Body of pancreas (tissue), 4 donors: Measurements from ENCODE around the gene STK39.

Experiments used
- CTCF ChIP-seq, 7 experiments: fragments of 450-650 bp in 4 of 7; fragments of 200-600 bp in 3 of 7; sonication (generic) in 3 of 7; IDR thresholded peaks; one replicate each; pipeline ENCODE4 v1.5.1; 2016 to 2019; ENCODE audit warnings: antibody characterized with exemption in 7 of 7
- POLR2A ChIP-seq, 3 donors: fragments of 450-650 bp; IDR thresholded peaks; one replicate each; pipeline ENCODE4 v1.6.1; 2016; ENCODE audit warnings: antibody characterized with exemption in 3 of 3, mild to moderate bottlenecking in 2 of 3

- TF ChIP-seq CTCF (IDR thresholded peaks at IDR 0.05) (no peak), POLR2A (IDR thresholded peaks at IDR 0.05) (no peak)
Measured at GRCh38 chr2:168198476-168199207, 48.8 kb downstream of the STK39 start.
